ENCODE measurements around the gene RAD51. TPM values are rescaled to one million over a fixed set of nuclear protein-coding genes. Genes with fewer than 3 reads are reported as not detected.

RAD51 gene
- total RNA-seq, 1 donor from 2014 or later, result 0.88 TPM

DNA sequence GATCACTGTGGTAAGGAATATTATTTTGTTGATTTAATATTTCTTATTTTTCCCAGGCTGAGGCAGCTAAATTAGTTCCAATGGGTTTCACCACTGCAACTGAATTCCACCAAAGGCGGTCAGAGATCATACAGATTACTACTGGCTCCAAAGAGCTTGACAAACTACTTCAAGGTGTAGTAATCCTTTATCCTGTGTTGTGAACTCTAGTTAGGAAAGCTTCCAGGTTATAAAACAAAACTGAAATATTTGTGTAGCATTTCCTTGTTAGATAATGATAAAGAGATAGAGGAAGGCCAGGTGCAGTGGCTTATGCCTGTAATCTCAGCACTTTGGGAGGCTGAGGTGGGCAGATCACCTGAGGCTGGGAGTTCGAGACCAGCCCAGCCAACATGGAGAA, 11.1 kb downstream of the RAD51 start:
- no peak for TF ChIP-seq CTCF (IDR thresholded peaks at IDR 0.05; ENCODE audit: borderline replicate concordance)
- no peaks in the 10 kb centered on the region for H3K27me3 ChIP-seq (ENCODE audit: low read depth)
- no peaks in the 10 kb centered on the region for H3K4me1 ChIP-seq
- DNase-seq, result no peak
- no peak overlapping the region for H3K27ac ChIP-seq (replicated peaks)
- H3K36me3 ChIP-seq, result no peaks in the 10 kb centered on the region
- intact Hi-C loops (cut with micrococcal nuclease), result no loop called here
- no peak overlapping the region for H3K4me3 ChIP-seq
- no peaks in the 10 kb centered on the region for H3K9me3 ChIP-seq (replicated peaks)

- TF ChIP-seq CTCF (IDR thresholded peaks at IDR 0.05; ENCODE audit: borderline replicate concordance), result no peak
- H3K9me3 ChIP-seq (replicated peaks), result no peaks in the 10 kb centered on the region
- H3K4me3 ChIP-seq, result no peak overlapping the region
- H3K36me3 ChIP-seq, result no peaks in the 10 kb centered on the region
- no peak overlapping the region for H3K27ac ChIP-seq (replicated peaks)
- intact Hi-C loops (cut with micrococcal nuclease), result no loop called here
- no peaks in the 10 kb centered on the region for H3K27me3 ChIP-seq (ENCODE audit: low read depth)
- H3K4me1 ChIP-seq, result no peaks in the 10 kb centered on the region
- DNase-seq, result no peak
These were observed 19.2 kb downstream of the RAD51 start for GRCh38 chr15:40714144-40714543.

GRCh38 chr15:40716165-40716564, 21.2 kb downstream of the RAD51 start:
- Histone ChIP-seq H3K27ac (replicated peaks) (no peak overlapping the region), H3K36me3 (no peaks in the 10 kb centered on the region), H3K4me3 (no peak overlapping the region), H3K4me1 (no peaks in the 10 kb centered on the region), H3K9me3 (replicated peaks) (no peaks in the 10 kb centered on the region), H3K27me3 (ENCODE audit: low read depth) (no peaks in the 10 kb centered on the region)
- intact Hi-C loops (cut with micrococcal nuclease), result no loop called here
- TF ChIP-seq CTCF (IDR thresholded peaks at IDR 0.05; ENCODE audit: borderline replicate concordance), result no peak
- DNase-seq, result no peak

- Histone ChIP-seq H3K4me3 (no peak overlapping the region), H3K4me1 (no peaks in the 10 kb centered on the region), H3K27ac (replicated peaks) (no peak overlapping the region), H3K36me3 (no peaks in the 10 kb centered on the region), H3K27me3 (ENCODE audit: low read depth) (no peaks in the 10 kb centered on the region), H3K9me3 (replicated peaks) (no peaks in the 10 kb centered on the region)
- TF ChIP-seq CTCF (IDR thresholded peaks at IDR 0.05; ENCODE audit: borderline replicate concordance), result no peak
- no peak for DNase-seq
- intact Hi-C loops (cut with micrococcal nuclease), result no loop called here
These were observed 26.7 kb downstream of the RAD51 start for GRCh38 chr15:40721701-40722100.

DNA sequence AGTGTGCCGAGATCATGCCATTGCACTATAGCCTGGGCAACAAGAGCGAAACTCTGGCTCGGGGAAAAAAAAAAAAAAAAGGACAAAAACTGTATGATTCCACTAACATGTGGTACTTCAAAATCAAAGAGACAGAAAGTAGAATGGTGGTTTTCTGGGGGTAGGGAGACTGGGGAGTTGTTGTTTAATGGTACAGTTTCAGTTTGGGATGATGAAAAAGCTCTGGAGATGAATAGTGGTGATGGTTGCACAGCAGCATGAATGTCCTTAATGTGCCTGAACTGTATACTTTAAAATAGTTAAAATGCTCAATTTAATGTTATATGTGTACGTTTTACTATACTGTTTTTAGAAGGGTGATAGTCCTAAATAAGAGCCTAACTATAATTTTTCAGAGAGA, 27.4 kb downstream of the RAD51 start:
- no peak for DNase-seq
- no peak for TF ChIP-seq CTCF (IDR thresholded peaks at IDR 0.05; ENCODE audit: borderline replicate concordance)
- no peak overlapping the region for H3K4me3 ChIP-seq
- no peaks in the 10 kb centered on the region for H3K27me3 ChIP-seq (ENCODE audit: low read depth)
- no peaks in the 10 kb centered on the region for H3K9me3 ChIP-seq (replicated peaks)
- no peak overlapping the region for H3K27ac ChIP-seq (replicated peaks)
- no peaks in the 10 kb centered on the region for H3K36me3 ChIP-seq
- H3K4me1 ChIP-seq, result no peaks in the 10 kb centered on the region
- intact Hi-C loops (cut with micrococcal nuclease), result no loop called here

DNA sequence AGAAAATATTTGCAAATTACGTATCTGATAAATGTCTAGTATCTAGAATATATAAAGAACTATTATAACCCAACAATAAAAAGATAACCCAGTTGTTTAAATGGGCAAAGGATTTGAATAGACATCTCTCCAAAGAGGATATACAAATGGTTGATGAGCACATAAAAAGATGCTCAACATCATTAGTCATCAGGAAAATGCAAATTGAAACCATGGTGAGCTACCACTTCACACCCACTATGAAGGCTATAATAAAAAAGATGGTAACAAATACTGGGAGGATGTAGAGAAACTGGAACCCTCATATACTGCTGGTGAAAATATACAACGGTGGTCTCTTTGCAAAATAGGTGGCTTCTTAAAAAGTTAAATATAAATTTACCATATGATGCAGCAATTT, 28.0 kb downstream of the RAD51 start:
- intact Hi-C loops (cut with micrococcal nuclease), result no loop called here
- Histone ChIP-seq H3K9me3 (replicated peaks) (no peaks in the 10 kb centered on the region), H3K27me3 (ENCODE audit: low read depth) (no peaks in the 10 kb centered on the region), H3K36me3 (no peaks in the 10 kb centered on the region), H3K4me3 (no peak overlapping the region), H3K4me1 (no peaks in the 10 kb centered on the region), H3K27ac (replicated peaks) (no peak overlapping the region)
- no peak for DNase-seq
- no peak for TF ChIP-seq CTCF (IDR thresholded peaks at IDR 0.05; ENCODE audit: borderline replicate concordance)

Measured in left ventricle myocardium inferior (tissue), 1 donor.